C4-2B (cell line): ENCODE results near the gene APH1A.

Source experiments
- ZFX ChIP-seq: fragments of 450-650 bp; IDR thresholded peaks from 2 replicates; pipeline ENCODE4 v1.6.1; 2017
- TF ChIP-seq, protein P1 (sequence below): fragments of 450-650 bp; conservative IDR thresholded peaks from 2 replicates; pipeline ENCODE4 v1.5.1; 2017; ENCODE audit warnings: mild to moderate bottlenecking

DNA sequence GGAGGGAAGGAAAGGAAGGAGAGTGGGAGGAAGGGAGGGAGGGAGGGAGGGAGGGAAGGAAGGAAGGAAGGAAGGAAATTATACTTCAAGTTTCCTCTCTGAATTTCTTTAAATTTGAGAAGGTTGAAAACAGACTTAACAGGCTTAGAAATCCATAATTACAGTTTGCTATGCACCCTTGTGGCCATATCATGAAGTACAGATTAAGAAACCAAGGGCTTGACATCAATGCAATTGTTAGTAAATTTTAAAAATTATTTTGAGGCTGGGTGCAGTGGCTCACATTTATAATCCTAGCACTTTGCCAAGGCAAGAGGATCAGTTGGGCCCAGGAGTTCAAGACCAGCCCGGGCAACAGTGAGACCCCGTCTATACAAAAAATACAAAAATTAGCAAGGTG, 47.3 kb downstream of the APH1A start:
- no peak for TF ChIP-seq ZFX
- TF ChIP-seq, protein P1, sequence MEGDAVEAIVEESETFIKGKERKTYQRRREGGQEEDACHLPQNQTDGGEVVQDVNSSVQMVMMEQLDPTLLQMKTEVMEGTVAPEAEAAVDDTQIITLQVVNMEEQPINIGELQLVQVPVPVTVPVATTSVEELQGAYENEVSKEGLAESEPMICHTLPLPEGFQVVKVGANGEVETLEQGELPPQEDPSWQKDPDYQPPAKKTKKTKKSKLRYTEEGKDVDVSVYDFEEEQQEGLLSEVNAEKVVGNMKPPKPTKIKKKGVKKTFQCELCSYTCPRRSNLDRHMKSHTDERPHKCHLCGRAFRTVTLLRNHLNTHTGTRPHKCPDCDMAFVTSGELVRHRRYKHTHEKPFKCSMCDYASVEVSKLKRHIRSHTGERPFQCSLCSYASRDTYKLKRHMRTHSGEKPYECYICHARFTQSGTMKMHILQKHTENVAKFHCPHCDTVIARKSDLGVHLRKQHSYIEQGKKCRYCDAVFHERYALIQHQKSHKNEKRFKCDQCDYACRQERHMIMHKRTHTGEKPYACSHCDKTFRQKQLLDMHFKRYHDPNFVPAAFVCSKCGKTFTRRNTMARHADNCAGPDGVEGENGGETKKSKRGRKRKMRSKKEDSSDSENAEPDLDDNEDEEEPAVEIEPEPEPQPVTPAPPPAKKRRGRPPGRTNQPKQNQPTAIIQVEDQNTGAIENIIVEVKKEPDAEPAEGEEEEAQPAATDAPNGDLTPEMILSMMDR, result peak; percentile 58
